Dermis blood vessel endothelial cell (primary cell): ENCODE results near the gene MIER3. TPM values are rescaled to one million over a fixed set of nuclear protein-coding genes. Genes with fewer than 3 reads are reported as not detected.
A peak's percentile ranks its signal among the peaks of the same experiment; 100 is the strongest.
"Not testable (repeated sequence)": the region's sequence is repeated elsewhere in the genome, so short reads cannot be mapped to it uniquely, and the experiment has no call there.

Experiments
- DNase-seq: peaks from one replicate; pipeline ENCODE4 v3.0.0; 2010
- total RNA-seq: library from RNA; depleted of rRNA; stranded (reverse); fragments of >200 nt; gene quantifications from 2 replicates; pipeline ENCODE4 v1.2.3, GENCODE V29; 2014

MIER3 gene
- 35.9 and 42.0 TPM in 2 replicates for total RNA-seq

- DNase-seq = peak; percentile 82
These were observed at the start of gene MIER3 for GRCh38 chr5:56951946-56952691. Gene MIER3, minus strand, starts transcription at chr5:56952123. Its CDS starts 21 bp downstream, at chr5:56952102.

DNA sequence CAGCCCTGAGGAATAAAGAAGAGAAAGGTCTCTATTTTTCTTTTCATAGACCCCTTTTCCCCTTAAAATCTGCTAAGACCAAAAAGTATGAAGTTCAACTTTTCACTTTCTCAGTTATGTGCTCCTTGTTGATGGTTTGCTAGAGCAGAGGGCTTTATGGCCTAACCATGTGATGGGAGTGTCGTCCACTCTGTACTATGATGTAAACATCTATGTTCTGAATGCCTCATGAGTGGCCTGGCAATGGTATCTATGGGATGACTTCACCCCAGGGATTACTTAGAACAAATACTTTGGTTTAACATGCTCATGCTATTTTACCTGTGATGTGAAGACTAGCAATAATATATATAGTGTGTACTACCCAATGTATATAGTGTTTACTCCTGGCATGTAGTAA is 43.7 kb upstream of the MIER3 start:
- no peak for DNase-seq

DNA sequence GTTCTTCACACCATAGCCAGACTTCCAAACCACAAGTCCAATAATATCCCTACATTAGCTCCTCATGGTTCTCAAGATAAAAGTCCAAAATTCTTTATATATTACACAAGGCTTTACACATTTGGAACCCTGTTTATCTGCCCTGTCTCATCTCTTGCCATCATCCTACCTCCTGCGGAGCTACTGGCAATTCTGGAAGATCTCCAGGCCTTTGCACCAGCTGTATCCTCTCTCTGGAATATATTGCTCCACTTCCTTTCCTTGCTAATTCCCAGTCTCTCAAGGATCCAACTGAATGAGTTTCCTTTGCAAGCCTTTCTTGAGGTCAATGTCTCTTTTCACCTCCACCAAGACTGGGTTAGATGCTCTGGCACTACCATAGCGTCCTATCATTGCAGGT is 41.3 kb upstream of the MIER3 start:
- DNase-seq = peak; percentile 2

DNA sequence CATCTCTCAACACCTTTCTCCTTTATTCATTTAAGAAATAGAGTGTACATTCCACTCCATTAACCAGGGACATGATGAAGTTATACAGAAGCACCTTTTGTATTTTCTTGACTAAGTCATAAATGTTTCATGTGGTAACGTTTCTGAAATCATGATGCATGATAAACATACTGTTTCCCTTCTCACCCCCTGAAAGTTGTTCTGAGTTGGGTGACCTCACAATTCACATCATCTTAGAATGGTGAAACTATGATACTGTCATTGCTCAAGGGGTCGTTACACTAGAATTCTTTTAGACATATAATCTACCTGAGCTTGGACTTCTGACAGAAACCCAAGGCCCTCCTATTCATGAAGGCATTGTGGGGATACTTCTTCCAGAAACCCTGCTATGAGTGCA is 37.8 kb upstream of the MIER3 start:
- no peak for DNase-seq

- no peak for DNase-seq
These were observed 36.6 kb upstream of the MIER3 start for GRCh38 chr5:56988490-56988889.

DNA sequence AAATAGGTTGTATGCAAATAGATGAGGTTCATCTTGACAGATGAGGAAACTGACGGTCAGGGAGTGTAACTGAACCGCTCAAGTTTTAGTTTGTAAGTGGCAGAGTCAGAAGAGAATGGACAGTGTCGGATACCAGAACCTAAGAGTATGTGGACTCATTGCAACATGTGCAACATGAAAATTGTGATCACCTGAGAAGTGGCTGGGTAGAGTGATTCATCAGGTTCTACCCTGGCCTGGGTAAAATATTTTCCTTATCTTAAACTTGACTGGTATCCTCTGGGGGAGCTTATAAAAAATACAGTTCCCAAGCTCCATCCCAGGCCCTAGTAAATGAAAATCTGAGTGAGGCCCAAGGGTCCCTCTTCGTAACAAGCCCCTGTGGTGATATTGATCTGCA is 35.2 kb upstream of the MIER3 start:
- DNase-seq = no peak

DNA sequence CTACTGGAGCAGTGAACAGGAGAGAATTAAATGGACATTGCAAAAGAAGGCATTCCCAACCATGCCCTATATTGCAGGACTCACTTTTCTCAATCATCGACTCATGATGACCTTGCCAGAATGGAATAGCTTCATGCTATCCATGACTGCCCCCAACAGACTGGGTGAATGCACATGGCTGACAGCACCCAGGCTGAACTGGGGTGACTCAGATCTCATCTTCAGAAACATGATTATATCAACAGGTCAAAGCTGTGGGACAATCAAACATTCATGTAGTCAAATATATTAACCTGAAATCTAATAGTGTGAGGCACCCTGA is 34.7 kb upstream of the MIER3 start:
- DNase-seq = no peak

GRCh38 chr5:56985936-56986625 is 34.2 kb upstream of the MIER3 start:
- no peak for DNase-seq

DNA sequence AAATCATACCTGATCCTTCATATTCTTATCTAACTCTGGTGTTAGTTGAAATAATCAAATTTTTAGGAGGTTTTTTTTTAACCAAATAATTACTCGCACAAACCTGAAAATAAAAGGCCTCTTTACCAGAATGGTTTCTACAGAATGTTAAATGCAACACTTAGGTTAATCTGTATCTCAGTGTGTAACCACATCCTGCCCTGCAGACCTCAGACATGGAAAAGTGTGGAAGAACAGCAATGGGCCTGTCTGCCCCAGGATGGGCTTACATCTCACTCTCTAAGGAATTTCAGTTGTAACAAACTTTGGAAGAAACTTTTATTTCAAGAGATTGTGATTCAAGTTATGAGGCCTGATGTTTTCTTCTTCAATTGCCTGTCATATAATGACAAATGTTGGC is 32.5 kb upstream of the MIER3 start:
- DNase-seq = no peak

GRCh38 chr5:56983593-56984361 is 31.9 kb upstream of the MIER3 start:
- no peak for DNase-seq

- no peak for DNase-seq
These were observed 29.8 kb upstream of the MIER3 start for GRCh38 chr5:56981548-56982315.

- no peak for DNase-seq
These were observed 28.0 kb upstream of the MIER3 start for GRCh38 chr5:56979968-56980367.

DNA sequence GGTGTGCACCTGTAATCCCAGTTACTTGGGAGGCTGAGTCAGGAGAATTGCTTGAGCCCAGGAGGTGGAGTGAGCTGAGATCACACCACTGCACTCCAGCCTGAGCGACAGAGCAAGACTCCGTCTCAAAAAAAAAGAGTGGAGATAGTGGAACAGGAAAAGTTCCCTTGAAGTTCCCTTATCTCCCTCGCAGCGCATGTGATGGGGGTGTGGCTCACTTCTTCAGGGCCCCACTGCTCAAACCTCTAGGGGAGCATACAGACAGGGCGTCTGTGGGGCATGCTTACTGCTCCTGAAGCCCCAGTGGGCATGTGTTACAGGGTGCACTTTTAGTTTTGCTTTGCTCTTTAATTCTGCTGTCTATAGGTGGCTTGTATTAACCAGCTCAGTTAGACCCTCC is 27.6 kb upstream of the MIER3 start:
- DNase-seq = not testable (repeated sequence)

- DNase-seq = no peak
These were observed 25.9 kb upstream of the MIER3 start for GRCh38 chr5:56977822-56978221.

DNA sequence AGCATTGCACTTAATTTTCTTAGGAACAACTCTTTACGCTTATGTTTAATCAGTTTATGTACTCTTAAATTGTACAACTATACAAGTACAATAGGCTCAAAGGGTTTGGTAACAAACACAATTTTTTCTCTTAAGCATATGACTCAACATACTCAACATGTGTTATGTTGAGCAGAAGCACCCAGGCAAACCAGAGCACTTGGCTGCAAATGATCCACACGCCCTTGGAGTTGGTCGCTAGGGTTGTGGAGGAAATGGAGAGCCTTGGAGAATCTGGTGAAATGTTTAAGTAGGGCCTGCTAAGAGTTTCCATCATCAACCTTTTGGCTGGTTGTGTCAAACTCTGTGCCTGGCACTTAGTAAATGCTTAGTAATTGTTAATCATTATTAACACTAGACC is 25.1 kb upstream of the MIER3 start:
- no peak for DNase-seq

- no peak for DNase-seq
These were observed 22.3 kb upstream of the MIER3 start for GRCh38 chr5:56974241-56974640.

DNA sequence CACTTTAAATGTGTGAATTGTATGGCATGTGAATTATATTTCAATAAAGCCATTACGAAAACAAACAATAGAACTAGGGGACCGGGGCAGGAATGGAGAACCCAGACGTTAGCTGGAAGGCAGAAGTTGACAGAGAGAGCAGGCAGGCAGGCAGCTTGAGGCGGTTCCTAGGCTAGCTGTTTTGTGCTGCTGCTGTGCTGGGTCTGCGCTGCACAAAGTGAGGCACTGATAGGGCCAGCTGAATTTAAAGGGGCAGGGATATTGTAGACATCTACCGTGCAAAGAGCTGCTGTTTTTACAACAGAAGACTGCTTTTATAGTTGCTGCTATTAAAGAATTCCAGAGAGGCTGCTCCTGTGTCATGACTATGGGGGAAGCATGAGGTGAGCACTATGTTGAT is 21.6 kb upstream of the MIER3 start:
- no peak for DNase-seq

GRCh38 chr5:56971275-56971674 is 19.4 kb upstream of the MIER3 start:
- no peak for DNase-seq

DNA sequence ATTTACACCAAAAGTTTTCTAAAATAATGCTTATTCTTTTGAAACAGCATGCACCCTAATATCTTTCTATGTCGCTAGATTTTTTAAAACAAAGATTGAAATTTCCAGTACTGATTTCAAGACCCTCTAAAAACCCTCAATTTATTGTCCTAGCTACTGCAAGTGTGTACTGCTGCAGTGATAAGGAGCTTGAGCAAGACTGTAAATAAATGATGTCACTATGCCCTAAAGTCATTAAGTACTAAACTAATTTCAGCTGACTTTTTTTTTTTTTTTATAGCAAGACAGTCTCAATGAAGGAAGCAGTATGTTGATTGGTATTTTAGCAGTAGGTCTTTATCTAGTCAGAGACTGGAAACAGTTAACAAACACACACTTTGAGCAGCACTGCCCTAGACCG is 12.2 kb upstream of the MIER3 start:
- no peak for DNase-seq

GRCh38 chr5:56963246-56963645 is 11.3 kb upstream of the MIER3 start:
- DNase-seq = no peak

GRCh38 chr5:56962286-56962685 is 10.4 kb upstream of the MIER3 start:
- no peak for DNase-seq

- DNase-seq = no peak
These were observed 9.8 kb upstream of the MIER3 start for GRCh38 chr5:56961746-56962145.

DNA sequence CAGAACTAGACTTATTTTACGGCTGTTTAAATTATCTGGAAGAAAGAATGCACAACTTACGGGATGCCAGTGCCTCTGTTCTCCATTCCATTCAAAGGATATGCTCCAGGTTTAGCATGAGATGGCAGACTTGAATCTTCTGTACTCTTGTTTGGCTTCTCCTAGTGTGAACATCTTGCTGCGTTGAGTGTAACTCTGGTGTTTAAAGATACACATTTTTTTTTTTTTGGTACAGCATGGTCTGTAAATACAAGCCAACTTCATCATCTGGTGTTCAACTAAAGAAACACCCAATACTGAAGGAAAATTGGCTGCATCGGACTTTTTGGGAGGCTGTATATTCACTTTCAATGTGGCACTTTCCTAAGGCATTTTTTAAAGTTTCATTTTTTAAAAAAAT is 7.4 kb upstream of the MIER3 start:
- no peak for DNase-seq
